H1 (cell line): ENCODE results near the gene CYB5R3.

Experiments
- CEBPB ChIP-seq: IDR thresholded peaks from 2 replicates; pipeline ENCODE4 v1.6.1; 2012; ENCODE audit warnings: low read depth, low read length
- CHD1 ChIP-seq: IDR thresholded peaks from 2 replicates; pipeline ENCODE4 v1.6.1; 2012; ENCODE audit warnings: low read depth, low read length, improper control_type of control experiment
- CHD2 ChIP-seq: IDR thresholded peaks from 2 replicates; pipeline ENCODE4 v1.6.1; 2012; ENCODE audit warnings: low read length, improper control_type of control experiment
- JUN ChIP-seq: IDR thresholded peaks from 2 replicates; pipeline ENCODE4 v1.6.1; 2011; ENCODE audit warnings: low read depth, mild to moderate bottlenecking, improper control_type of control experiment, low read length
- POLR2A ChIP-seq, 2 experiments: IDR thresholded peaks; 1 replicate in 1 of 2; 2 replicates in 1 of 2; pipeline ENCODE4 v1.6.1; 2011; ENCODE audit warnings: low read depth in 2 of 2, low read length in 2 of 2, mild to moderate bottlenecking in 2 of 2; ENCODE audit errors: control extremely low read depth in 1 of 2
- SP1 ChIP-seq: IDR thresholded peaks from 2 replicates; pipeline ENCODE4 v1.6.1; 2011; ENCODE audit warnings: low read depth, low read length
- TF ChIP-seq, protein P1 (sequence below), 3 experiments: IDR thresholded peaks; 1 replicate in 2 of 3; 2 replicates in 1 of 3; pipeline versions ENCODE4 v1.5.1 to v1.6.1; 2011; ENCODE audit warnings: low read length in 3 of 3, mild to moderate bottlenecking in 3 of 3, inconsistent platforms in 2 of 3, low read depth in 1 of 3, moderate library complexity in 1 of 3; ENCODE audit not compliant: insufficient read depth in 1 of 3; ENCODE audit errors: control extremely low read depth in 1 of 3

GRCh38 chr22:42633013-42633412 is 16.2 kb downstream of the CYB5R3 start:
- no peak for TF ChIP-seq POLR2A (IDR thresholded peaks at IDR 0.05; ENCODE audit: control extremely low read depth in 1 of 2, low read depth in 2 of 2, low read length in 2 of 2)
- no peak for TF ChIP-seq CHD1
- TF ChIP-seq, protein P1, sequence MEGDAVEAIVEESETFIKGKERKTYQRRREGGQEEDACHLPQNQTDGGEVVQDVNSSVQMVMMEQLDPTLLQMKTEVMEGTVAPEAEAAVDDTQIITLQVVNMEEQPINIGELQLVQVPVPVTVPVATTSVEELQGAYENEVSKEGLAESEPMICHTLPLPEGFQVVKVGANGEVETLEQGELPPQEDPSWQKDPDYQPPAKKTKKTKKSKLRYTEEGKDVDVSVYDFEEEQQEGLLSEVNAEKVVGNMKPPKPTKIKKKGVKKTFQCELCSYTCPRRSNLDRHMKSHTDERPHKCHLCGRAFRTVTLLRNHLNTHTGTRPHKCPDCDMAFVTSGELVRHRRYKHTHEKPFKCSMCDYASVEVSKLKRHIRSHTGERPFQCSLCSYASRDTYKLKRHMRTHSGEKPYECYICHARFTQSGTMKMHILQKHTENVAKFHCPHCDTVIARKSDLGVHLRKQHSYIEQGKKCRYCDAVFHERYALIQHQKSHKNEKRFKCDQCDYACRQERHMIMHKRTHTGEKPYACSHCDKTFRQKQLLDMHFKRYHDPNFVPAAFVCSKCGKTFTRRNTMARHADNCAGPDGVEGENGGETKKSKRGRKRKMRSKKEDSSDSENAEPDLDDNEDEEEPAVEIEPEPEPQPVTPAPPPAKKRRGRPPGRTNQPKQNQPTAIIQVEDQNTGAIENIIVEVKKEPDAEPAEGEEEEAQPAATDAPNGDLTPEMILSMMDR (IDR thresholded peaks at IDR 0.05; ENCODE audit: control extremely low read depth in 1 of 3, insufficient read depth in 1 of 3, low read depth in 1 of 3, low read length in 3 of 3): no peak
- no peak for TF ChIP-seq SP1
- no peak for TF ChIP-seq CEBPB
- TF ChIP-seq JUN: no peak
- TF ChIP-seq CHD2: no peak
